Endothelial cell of umbilical vein (primary cell): ENCODE results near the gene C6orf163. TPM values are rescaled to one million over a fixed set of nuclear protein-coding genes. Genes with fewer than 3 reads are reported as not detected.

Experiments used
- BruUV-seq: library from RNA; stranded (reverse); fragments of 400-500 nt; replicated peaks from 2 replicates; lab custom pipeline; 2021; lab: Mats Ljungman, UMichigan
- CTCF ChIA-PET: fragments of 300-600, 350-600 bp; sonication (Branson Sonifier 250); formaldehyde crosslinking; loops from one replicate; lab custom pipeline; 2021; ENCODE audit warnings: antibody characterized with exemption, inconsistent platforms; lab: Charles Lee
- POLR2A ChIA-PET: fragments of 300-600, 350-600 bp; sonication (Branson Sonifier 250); formaldehyde crosslinking; loops from one replicate; lab custom pipeline; 2021; ENCODE audit warnings: antibody characterized with exemption, inconsistent platforms; lab: Charles Lee
- DNase-seq: peaks from one replicate; pipeline ENCODE4 v3.0.0-alpha.2; 2011; ENCODE audit warnings: low read depth, low spot score
- FAIRE-seq: peaks from 2 replicates; lab custom pipeline; 2011; peaks lifted over from hg19 to GRCh38; lab: Jason Lieb, UNC
- H2AFZ ChIP-seq: 2 replicates; pipeline ENCODE4 v1.6.0; 2012; ENCODE audit warnings: low read depth, low read length, control low read depth, inconsistent platforms
- H3K27ac ChIP-seq: 2 replicates; pipeline ENCODE4 v1.5.1; 2011; ENCODE audit warnings: low read depth, mild to moderate bottlenecking, control low read depth, low read length, moderate library complexity; ENCODE audit not compliant: insufficient read depth
- H3K27me3 ChIP-seq, 2 experiments: 2 replicates each; pipeline versions ENCODE4 v1.6.0 to v1.6.1; 2011; ENCODE audit warnings: low read length in 2 of 2, mixed read lengths in 1 of 2; ENCODE audit not compliant: control insufficient read depth in 2 of 2, insufficient read depth in 2 of 2
- H3K36me3 ChIP-seq, 2 experiments: 2 replicates in 1 of 2; 3 replicates in 1 of 2; pipeline ENCODE4 v1.5.1; 2011; ENCODE audit warnings: low read length in 2 of 2, mild to moderate bottlenecking in 1 of 2, moderate library complexity in 1 of 2; ENCODE audit not compliant: control insufficient read depth in 2 of 2, insufficient read depth in 2 of 2; ENCODE audit errors: extremely low read depth in 1 of 2
- H3K4me1 ChIP-seq: 3 replicates; pipeline ENCODE4 v1.5.1; 2011; ENCODE audit warnings: mild to moderate bottlenecking, low read length; ENCODE audit not compliant: control insufficient read depth, insufficient read depth; ENCODE audit errors: extremely low read depth
- H3K4me2 ChIP-seq: 2 replicates; pipeline ENCODE4 v1.6.1; 2011; ENCODE audit warnings: low read length, control low read depth, mixed read lengths; ENCODE audit not compliant: insufficient read depth
- H3K4me3 ChIP-seq, 3 experiments: fragments of 200-600 bp in 1 of 3; sonication (generic), shearing (Covaris generic) in 1 of 3; replicated peaks in 1 of 3; 2 replicates each; pipeline ENCODE4 v1.5.1; 2011 to 2016; ENCODE audit warnings: control low read depth in 3 of 3, low read length in 3 of 3, mild to moderate bottlenecking in 2 of 3, inconsistent platforms in 1 of 3, low read depth in 1 of 3, moderate library complexity in 1 of 3; ENCODE audit not compliant: insufficient read depth in 1 of 3
- H3K79me2 ChIP-seq: 2 replicates; pipeline ENCODE4 v1.6.0; 2012; ENCODE audit warnings: low read length, inconsistent platforms; ENCODE audit not compliant: control insufficient read depth, insufficient read depth
- H3K9ac ChIP-seq: replicated peaks from 2 replicates; pipeline ENCODE3; 2011; ENCODE audit warnings: low read length, control low read depth; ENCODE audit not compliant: insufficient read depth; ENCODE audit errors: extremely low read depth
- H3K9me1 ChIP-seq: replicated peaks from 3 replicates; pipeline ENCODE4 v1.6.0; 2011; ENCODE audit warnings: mild to moderate bottlenecking, low read length; ENCODE audit not compliant: control insufficient read depth, insufficient read depth; ENCODE audit errors: extremely low read depth
- H3K9me3 ChIP-seq: replicated peaks from 2 replicates; pipeline ENCODE4 v1.5.1; 2012; ENCODE audit warnings: low read length, inconsistent platforms; ENCODE audit not compliant: control insufficient read depth, insufficient read depth
- H4K20me1 ChIP-seq: replicated peaks from 2 replicates; pipeline ENCODE3; 2011; ENCODE audit warnings: mild to moderate bottlenecking, low read length; ENCODE audit not compliant: control insufficient read depth, insufficient read depth; ENCODE audit errors: extremely low read depth
- CTCF ChIP-seq, 2 donors: IDR thresholded peaks; 1 replicate in 1 of 2; 2 replicates in 1 of 2; pipeline ENCODE4 v1.5.1; 2011; ENCODE audit warnings: low read length in 2 of 2, mild to moderate bottlenecking in 2 of 2, moderate library complexity in 2 of 2, control low read depth in 1 of 2, inconsistent platforms in 1 of 2, low read depth in 1 of 2; ENCODE audit not compliant: insufficient read depth in 1 of 2; ENCODE audit errors: extremely low read depth in 1 of 2
- EZH2 ChIP-seq: IDR thresholded peaks from 2 replicates; pipeline ENCODE4 v1.6.1; 2012; ENCODE audit warnings: borderline replicate concordance, low read depth, mild to moderate bottlenecking, moderate library complexity, low read length, inconsistent platforms; ENCODE audit not compliant: severe bottlenecking
- FOS ChIP-seq: IDR thresholded peaks from 2 replicates; pipeline ENCODE4 v1.6.1; 2011; ENCODE audit warnings: mild to moderate bottlenecking, low read length, moderate library complexity, borderline replicate concordance; ENCODE audit not compliant: insufficient read depth
- GATA2 ChIP-seq: IDR thresholded peaks from 2 replicates; pipeline ENCODE4 v1.7.0; 2011; ENCODE audit warnings: low read depth, mild to moderate bottlenecking, moderate library complexity, mixed read lengths, low read length; ENCODE audit not compliant: insufficient read length, insufficient read depth
- JUN ChIP-seq: IDR thresholded peaks from 2 replicates; pipeline ENCODE4 v1.6.1; 2011; ENCODE audit warnings: borderline replicate concordance, low read depth; ENCODE audit not compliant: insufficient read length, insufficient read depth
- MAX ChIP-seq: IDR thresholded peaks from 2 replicates; pipeline ENCODE4 v1.6.1; 2011; ENCODE audit not compliant: insufficient read depth, insufficient read length
- MYC ChIP-seq: IDR thresholded peaks from one replicate; pipeline ENCODE4 v1.6.1; 2011; ENCODE audit warnings: mild to moderate bottlenecking, low read depth, low read length
- POLR2A ChIP-seq: IDR thresholded peaks from 2 replicates; pipeline ENCODE4 v1.6.1; 2012; ENCODE audit warnings: low read depth, mild to moderate bottlenecking, control low read depth, low read length
- POLR2AphosphoS5 ChIP-seq: IDR thresholded peaks from 2 replicates; pipeline ENCODE4 v1.6.1; 2012; ENCODE audit warnings: low read depth, mild to moderate bottlenecking, control low read depth, low read length, moderate library complexity; ENCODE audit not compliant: insufficient read depth
- dilution Hi-C: fragments of 300-500 bp; cut with MboI; formaldehyde crosslinking; loops from one replicate; pipeline ENCODE4 v1.15.0; 2019; ENCODE audit warnings: low sequenced_read_pairs; ENCODE audit not compliant: extremely low pct_ligation_motif_present
- intact Hi-C: fragments of 100-400 bp; cut with micrococcal nuclease; formaldehyde crosslinking; loops from one replicate; pipeline ENCODE4 v1.10.0; 2022
- polyA plus RNA-seq, 4 experiments: library from polyadenylated mRNA; depleted of rRNA in 3 of 4; stranded (reverse) in 3 of 4; unstranded in 1 of 4; fragments of >200 nt; gene quantifications; 2 replicates each; pipeline versions ENCODE4 v1.2.1 to v1.2.3, GENCODE V29; 2011 to 2012; ENCODE audit warnings: missing spikeins in 1 of 4
- total RNA-seq: library from RNA; stranded (reverse); gene quantifications from 2 replicates; pipeline ENCODE4 v1.2.3, GENCODE V29; 2021

Gene C6orf163
- total and polyA plus RNA-seq, 2 donors (not counting 3 experiments of a cell fraction or from before 2014, with no cell fraction given), result 0.29 to 2.5 TPM

DNA sequence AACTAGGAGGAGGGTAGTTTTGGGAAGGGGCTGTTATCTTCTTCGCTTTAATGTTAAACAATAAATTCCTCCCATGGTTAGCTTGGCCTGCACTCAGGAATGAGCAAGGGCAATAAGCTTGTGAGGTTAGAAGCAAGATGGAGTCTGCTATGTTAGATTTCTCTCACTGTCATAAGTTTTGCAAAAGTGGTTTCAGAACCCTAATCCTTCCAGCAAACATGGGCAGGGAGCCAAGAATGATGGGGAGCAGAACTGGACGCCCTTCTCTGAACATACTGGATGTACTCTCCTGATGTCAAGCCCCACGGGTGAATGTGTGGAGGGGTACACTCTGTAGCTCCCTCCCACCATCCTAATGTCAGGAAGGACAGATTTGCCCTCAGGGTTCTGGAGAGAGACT, 22.3 kb downstream of the C6orf163 start:
- ChIA-PET POLR2A (no interaction called here), CTCF (no interaction called here)
- Histone ChIP-seq H4K20me1 (no peaks in the 10 kb centered on the region), H3K27me3 (no peaks in the 10 kb centered on the region), H3K4me2 (no peak overlapping the region), H3K9me3 (no peaks in the 10 kb centered on the region), H2AFZ (no peak overlapping the region), H3K9me1 (no peaks in the 10 kb centered on the region), H3K27ac (no peak overlapping the region), H3K79me2 (no peaks in the 10 kb centered on the region), H3K36me3 (no peaks in the 10 kb centered on the region), H3K4me1 (no peaks in the 10 kb centered on the region), H3K9ac (no peak overlapping the region), H3K4me3 (no peak overlapping the region)
- dilution Hi-C loops, result no loop called here
- TF ChIP-seq MYC, result no peak
- TF ChIP-seq POLR2AphosphoS5, result no peak
- no peak for TF ChIP-seq JUN
- no peak for TF ChIP-seq CTCF (IDR thresholded peaks at IDR 0.05; ENCODE audit: extremely low read depth in 1 of 2, insufficient read depth in 1 of 2, low read depth in 1 of 2, low read length in 2 of 2)
- TF ChIP-seq FOS, result no peak
- no TSS peak for BruUV-seq
- no peak for FAIRE-seq
- no peak for DNase-seq
- intact Hi-C loops, result no loop called here

GRCh38 chr6:87373377-87373776, 28.8 kb downstream of the C6orf163 start:
- H3K9ac ChIP-seq, result no peak overlapping the region
- no peaks in the 10 kb centered on the region for H3K9me3 ChIP-seq
- ChIA-PET POLR2A (no interaction called here), CTCF (no interaction called here)
- FAIRE-seq, result no peak
- H3K4me3 ChIP-seq, result no peak overlapping the region
- dilution Hi-C loops, result no loop called here
- H3K27me3 ChIP-seq, result no peaks in the 10 kb centered on the region
- BruUV-seq, result no TSS peak
- TF ChIP-seq JUN (no peak), MAX (no peak), POLR2AphosphoS5 (no peak), GATA2 (no peak), POLR2A (no peak), CTCF (IDR thresholded peaks at IDR 0.05; ENCODE audit: extremely low read depth in 1 of 2, insufficient read depth in 1 of 2, low read depth in 1 of 2, low read length in 2 of 2) (no peak), MYC (no peak), EZH2 (no peak), FOS (no peak)
- no peak overlapping the region for H2AFZ ChIP-seq
- intact Hi-C loops, result no loop called here
- no peaks in the 10 kb centered on the region for H3K79me2 ChIP-seq
- no peak overlapping the region for H3K4me2 ChIP-seq
- no peaks in the 10 kb centered on the region for H3K36me3 ChIP-seq
- no peak overlapping the region for H3K27ac ChIP-seq
- no peaks in the 10 kb centered on the region for H4K20me1 ChIP-seq
- DNase-seq, result no peak
- no peaks in the 10 kb centered on the region for H3K4me1 ChIP-seq
- H3K9me1 ChIP-seq, result no peaks in the 10 kb centered on the region
